NCI-H446 treated with DMSO at 0.1 percent for 48 hours (cell line): Measurements from ENCODE around the gene INTS13.
"Not testable (repeated sequence)": the region's sequence is repeated elsewhere in the genome, so short reads cannot be mapped to it uniquely, and the experiment has no call there.

Experiments used
- DNase-seq: peaks from one replicate; lab custom pipeline; 2025; lab: John Stamatoyannopoulos, UW

The INTS13 gene

DNA sequence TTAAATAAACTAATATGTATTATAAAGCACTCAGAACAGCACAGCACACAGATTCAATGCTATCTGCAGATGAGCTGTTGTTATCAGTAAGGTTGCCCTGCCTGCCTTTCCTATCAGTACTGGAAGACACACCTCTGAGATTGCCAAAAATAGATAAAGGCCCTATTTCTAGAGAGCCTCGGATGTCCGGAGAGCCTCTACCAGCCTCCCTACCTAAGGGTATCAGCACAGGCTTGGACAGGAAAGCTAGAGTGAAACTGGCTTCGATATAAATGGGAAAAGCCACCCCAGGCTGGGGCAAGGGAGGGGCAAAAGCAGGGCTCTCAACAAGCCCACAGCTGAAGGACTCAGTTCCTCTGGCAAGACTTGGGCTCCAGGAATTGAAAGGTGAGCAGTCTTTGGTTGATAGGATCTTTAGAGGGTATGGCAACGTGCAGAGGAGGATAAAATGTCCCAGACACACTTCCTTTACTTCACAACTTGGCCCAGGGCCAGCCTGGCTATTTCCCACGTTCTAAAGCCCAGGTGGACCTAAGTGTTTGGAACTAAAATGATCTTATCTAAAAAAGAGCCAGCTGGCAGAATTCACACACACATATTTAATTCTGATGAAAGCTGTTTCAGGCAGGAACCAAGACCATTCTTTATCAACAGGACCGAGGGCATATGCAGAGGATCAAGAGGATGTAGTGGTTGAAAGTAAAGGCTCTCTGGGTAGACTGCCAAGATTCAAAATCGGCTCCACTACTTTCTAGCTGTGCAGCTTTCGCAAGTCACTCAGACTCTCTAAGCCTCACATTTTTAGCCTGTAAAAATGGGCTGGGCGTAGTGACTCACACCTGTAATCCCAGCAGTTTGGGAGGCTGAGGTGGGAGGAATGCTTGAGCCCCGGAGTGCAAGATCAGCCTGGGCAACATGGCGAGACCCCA lies 67.0 kb downstream of the INTS13 start:
- peak; percentile 18 for DNase-seq

DNA sequence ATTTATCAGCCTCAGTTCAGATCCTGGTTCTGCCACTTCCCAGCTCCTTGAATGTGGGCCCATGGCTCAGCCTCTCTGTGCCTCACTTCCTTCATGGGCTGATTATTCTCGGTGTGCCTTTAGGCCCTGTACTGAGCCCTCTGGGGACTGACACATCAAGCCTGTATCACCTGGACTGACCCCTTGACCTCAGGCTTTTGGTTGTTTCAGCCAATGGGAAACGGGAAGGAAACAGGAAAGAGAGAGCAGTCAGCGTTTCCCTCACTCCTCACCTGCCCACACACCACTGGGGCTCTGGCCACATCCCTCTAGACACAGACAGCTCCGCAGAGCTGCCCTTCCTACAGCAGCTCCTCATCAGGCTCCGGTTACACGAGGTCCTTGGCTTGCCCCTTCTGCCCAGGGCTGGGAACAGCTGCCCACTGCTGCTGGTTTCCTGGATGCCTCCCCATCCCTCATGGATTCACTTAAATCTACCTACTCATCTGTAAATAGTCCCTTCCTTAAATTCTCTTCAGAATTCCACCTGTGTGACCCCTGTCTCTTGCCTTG lies 67.8 kb downstream of the INTS13 start:
- DNase-seq, result no peak

DNA sequence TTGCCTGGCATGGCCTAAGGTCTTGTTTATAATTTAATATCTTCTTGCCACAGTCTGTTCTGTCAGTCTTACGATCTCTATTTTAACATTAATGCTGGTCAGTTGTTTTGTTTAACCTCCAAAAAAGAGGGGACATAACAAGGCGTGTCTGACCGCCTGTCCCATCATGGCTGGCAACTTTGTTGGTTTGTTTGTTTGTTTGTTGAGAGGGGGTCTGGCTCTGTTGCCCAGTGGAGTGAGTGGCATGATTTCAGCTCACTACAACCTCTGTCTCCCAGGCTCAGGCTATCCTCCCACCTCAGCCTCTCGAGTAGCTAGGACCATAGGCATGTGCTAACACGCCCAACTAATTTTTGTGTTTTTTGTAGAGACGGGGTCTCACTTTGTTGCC lies 68.7 kb downstream of the INTS13 start:
- no peak for DNase-seq

- DNase-seq, result no peak
Measured at GRCh38 chr12:26868447-26869103, 69.2 kb downstream of the INTS13 start.

DNA sequence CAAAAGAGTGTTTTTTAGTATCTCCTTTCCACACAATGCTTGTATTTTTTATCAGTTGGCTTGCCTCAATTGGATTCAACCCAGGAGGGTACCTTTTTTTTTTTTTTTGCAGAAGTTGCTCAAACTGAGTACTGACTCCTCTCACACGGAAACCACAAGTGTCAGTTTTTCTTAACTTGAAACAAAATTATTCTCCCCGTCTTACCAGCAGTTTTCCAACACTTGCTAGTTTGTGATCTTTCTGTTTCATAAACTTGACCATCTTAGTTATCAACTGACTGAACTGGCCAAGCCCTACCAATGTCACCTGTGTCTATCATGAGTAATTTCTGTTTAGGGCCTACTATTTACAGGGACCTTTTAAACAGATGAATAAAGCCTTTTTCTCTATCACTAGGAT lies 70.7 kb downstream of the INTS13 start:
- DNase-seq, result no peak

GRCh38 chr12:26863515-26863914 lies 74.3 kb downstream of the INTS13 start:
- DNase-seq, result no peak

- DNase-seq, result not testable (repeated sequence)
Measured at GRCh38 chr12:26862787-26863186, 75.0 kb downstream of the INTS13 start.

DNA sequence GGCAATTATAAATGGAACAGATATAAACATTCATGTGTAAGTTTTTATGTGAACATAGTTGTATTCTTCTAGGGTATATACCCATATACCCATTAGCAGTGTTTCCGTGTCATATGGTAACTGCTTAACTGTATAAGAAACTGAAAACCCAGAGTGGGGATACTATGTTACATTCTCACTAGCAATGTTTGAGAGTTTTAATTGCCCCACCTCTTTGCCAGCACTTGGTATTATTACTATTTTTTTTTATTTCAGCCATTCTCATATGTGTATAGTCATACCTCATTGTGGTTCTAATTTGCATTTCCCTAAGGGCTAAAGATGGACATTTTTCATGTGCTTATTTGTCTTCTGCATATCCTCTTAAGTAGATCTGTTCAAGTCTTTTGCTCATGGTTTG lies 76.1 kb downstream of the INTS13 start:
- no peak for DNase-seq

DNA sequence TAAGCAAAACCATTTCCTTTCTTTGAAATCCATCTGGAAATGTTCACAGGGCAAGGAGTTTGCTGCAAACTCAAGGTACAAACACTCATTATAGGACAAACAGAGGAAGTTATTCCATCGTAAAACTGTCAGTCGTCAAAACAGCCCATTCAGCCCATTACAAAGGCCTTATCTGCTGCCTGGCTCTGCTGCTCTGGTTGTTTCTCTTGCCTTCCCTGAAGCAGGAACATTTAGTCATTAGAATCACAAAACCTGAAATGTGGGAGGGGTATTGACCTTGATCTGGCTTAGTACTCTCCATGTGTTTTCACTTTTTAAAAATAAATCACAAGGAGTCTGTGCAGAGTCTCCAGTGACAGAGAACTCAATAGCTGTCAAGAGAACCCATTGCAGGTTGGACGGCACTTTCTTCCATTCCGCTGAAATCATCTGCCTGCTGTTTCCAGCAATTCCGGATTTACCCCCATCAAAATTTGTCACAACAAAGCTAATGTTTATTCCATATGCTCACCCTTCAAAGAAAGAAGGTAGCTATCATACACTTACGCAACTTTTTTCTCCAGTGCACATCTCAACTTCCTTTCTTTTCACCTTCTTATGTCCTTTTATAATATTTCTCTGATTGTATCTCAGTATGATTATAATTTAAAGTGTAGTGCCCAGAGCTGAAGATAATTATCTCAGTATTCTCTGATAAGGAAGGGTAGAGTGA lies 80.2 kb downstream of the INTS13 start:
- no peak for DNase-seq

DNA sequence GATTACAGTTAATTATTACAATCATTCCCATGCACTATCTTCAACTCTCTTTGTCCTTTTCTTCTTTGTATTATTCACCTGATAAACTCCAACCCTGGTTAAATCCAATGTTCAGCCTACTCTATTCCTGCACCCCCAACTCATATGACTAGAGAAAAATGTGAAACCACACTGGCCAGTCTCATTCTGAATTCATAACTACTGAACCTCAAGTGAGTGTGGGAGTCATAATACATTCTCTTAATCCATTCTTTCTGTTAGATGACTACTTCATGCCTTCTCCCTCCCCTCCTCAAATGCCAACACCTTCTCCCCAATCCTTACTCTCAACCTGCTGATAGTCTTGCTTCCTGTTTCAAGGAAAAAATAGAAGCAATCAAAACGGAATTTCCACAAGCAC lies 82.4 kb downstream of the INTS13 start:
- DNase-seq, result no peak
